CD4-positive, alpha-beta memory T cell (primary cell): ENCODE measurements around the gene LOC101059915.
A peak's percentile ranks its signal among the peaks of the same experiment; 100 is the strongest.

ENCODE experiments used
- CTCF ChIA-PET: fragments of 350-600 bp; sonication (Branson Sonifier 250); formaldehyde crosslinking; loops from one replicate; lab custom pipeline; 2021; ENCODE audit warnings: inconsistent platforms; ENCODE audit not compliant: partially characterized antibody; lab: Charles Lee
- POLR2A ChIA-PET: fragments of 350-600 bp; sonication (Branson Sonifier 250); formaldehyde crosslinking; loops from one replicate; lab custom pipeline; 2021; ENCODE audit not compliant: partially characterized antibody; lab: Charles Lee
- DNase-seq, 5 donors: peaks; one replicate each; pipeline versions ENCODE4 v3.0.0 to v3.0.0-alpha.2; 2020 to 2022; ENCODE audit warnings: mixed read lengths in 1 of 5
- H3K27ac ChIP-seq: one replicate; pipeline ENCODE4 v1.7.0; 2013; ENCODE audit warnings: low read depth, low read length
- H3K27me3 ChIP-seq: 2 replicates; pipeline ENCODE4 v1.7.0; 2013; ENCODE audit warnings: mild to moderate bottlenecking, low read length, moderate library complexity; ENCODE audit not compliant: insufficient read depth
- H3K36me3 ChIP-seq: 2 replicates; pipeline ENCODE4 v1.7.0; 2013; ENCODE audit warnings: mild to moderate bottlenecking, low read length, moderate library complexity; ENCODE audit not compliant: insufficient read depth
- H3K4me1 ChIP-seq: 2 replicates; pipeline ENCODE4 v1.7.0; 2013; ENCODE audit warnings: mild to moderate bottlenecking, low read length, moderate library complexity; ENCODE audit not compliant: insufficient read depth
- H3K4me3 ChIP-seq, 2 donors: one replicate each; pipeline ENCODE4 v1.7.0; 2013; ENCODE audit warnings: low read length in 2 of 2, mild to moderate bottlenecking in 1 of 2
- H3K9me3 ChIP-seq, 2 donors: one replicate each; pipeline ENCODE4 v1.7.0; 2013; ENCODE audit warnings: low read length in 2 of 2, control low read depth in 1 of 2; ENCODE audit not compliant: control insufficient read depth in 1 of 2
- H3K27ac Mint-ChIP-seq, 7 donors: one replicate each; pipeline ENCODE4 v1.8.0; 2020 to 2021; ENCODE audit warnings: mixed read lengths in 7 of 7, mild to moderate bottlenecking in 6 of 7, inconsistent platforms in 3 of 7, moderate library complexity in 3 of 7
- H3K27me3 Mint-ChIP-seq, 2 donors: one replicate each; pipeline ENCODE4 v1.8.0; 2020 to 2021; ENCODE audit warnings: mixed read lengths in 2 of 2
- H3K36me3 Mint-ChIP-seq, 2 donors: one replicate each; pipeline ENCODE4 v1.8.0; 2020 to 2021; ENCODE audit warnings: mixed read lengths in 2 of 2, inconsistent platforms in 1 of 2, mild to moderate bottlenecking in 1 of 2
- H3K4me1 Mint-ChIP-seq, 4 donors: one replicate each; pipeline ENCODE4 v1.8.0; 2020 to 2021; ENCODE audit warnings: mixed read lengths in 4 of 4, mild to moderate bottlenecking in 1 of 4
- H3K4me3 Mint-ChIP-seq, 8 donors: one replicate each; pipeline ENCODE4 v1.8.0; 2020 to 2021; ENCODE audit warnings: mixed read lengths in 8 of 8, mild to moderate bottlenecking in 7 of 8, moderate library complexity in 6 of 8, inconsistent platforms in 3 of 8
- H3K9me3 Mint-ChIP-seq, 8 donors: one replicate each; pipeline ENCODE4 v1.8.0; 2020 to 2021; ENCODE audit warnings: mixed read lengths in 8 of 8, mild to moderate bottlenecking in 5 of 8, inconsistent platforms in 3 of 8, moderate library complexity in 1 of 8
- intact Hi-C: fragments of 100-400 bp; cut with micrococcal nuclease; formaldehyde crosslinking; loops from one replicate; pipeline ENCODE4 v1.15.1; 2023

LOC101059915 gene

GRCh38 chrX:71667328-71668247 is at the start of gene LOC101059915:
Gene LOC101059915, plus strand, starts transcription at chrX:71667546.
- H3K27ac ChIP-seq = no peak within 1 kb of the TSS
- ChIA-PET POLR2A (no interaction called here), CTCF (no interaction called here)
- H3K36me3 Mint-ChIP-seq = no peaks in the 10 kb centered on the region
- H3K9me3 Mint-ChIP-seq = peaks cover 0 to 3% (median 0%) of the 10 kb centered on the region in 8 donors
- peak within 1 kb of the TSS in 1 of 7 donors; percentile 24 for H3K27ac Mint-ChIP-seq
- no peaks in the 10 kb centered on the region for H3K27me3 Mint-ChIP-seq
- no peaks in the 10 kb centered on the region for H3K27me3 ChIP-seq
- H3K4me1 ChIP-seq = peaks cover 20% of the 10 kb centered on the region
- no peaks in the 10 kb centered on the region for H3K36me3 ChIP-seq
- H3K4me1 Mint-ChIP-seq = peaks cover 12 to 36% (median 23%) of the 10 kb centered on the region in 4 donors
- no peak within 1 kb of the TSS for H3K4me3 ChIP-seq
- no peaks in the 10 kb centered on the region for H3K9me3 ChIP-seq
- intact Hi-C loops = no loop called here
- H3K4me3 Mint-ChIP-seq = no peak within 1 kb of the TSS
- no peak for DNase-seq

DNA sequence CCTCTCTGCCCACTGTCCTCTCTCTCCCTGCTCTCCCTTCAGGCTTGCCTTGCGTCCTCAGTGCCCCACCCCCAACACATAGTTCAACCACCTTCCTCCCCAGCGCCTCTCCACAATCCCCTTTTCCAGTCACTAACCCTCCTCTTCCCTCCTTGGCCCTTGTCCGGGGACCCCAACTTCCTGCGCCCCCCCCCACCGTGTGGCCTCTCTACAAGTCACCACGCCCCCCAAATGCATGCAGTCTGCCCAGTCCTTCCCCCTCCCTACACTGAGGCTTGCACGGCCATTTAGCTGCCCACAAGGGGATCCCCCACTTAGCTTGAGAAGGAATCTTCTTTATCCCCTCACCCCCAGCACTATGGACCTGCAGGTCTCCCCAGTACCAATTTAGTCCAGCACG is 49.6 kb upstream of the LOC101059915 start:
- peak in 1 of 5 donors; percentile 42 for DNase-seq
- ChIA-PET CTCF (interaction anchor here (0.8 to 3.0 kb wide), 5 partner anchors 9 to 35 kb away, joined by 3 to 9 read pairs (median 5); no protein-coding TSS in a partner anchor), POLR2A (interaction anchor here (1.4 to 7.1 kb wide), 6 partner anchors 9 to 84 kb away, joined by 4 to 63 read pairs (median 10); partner anchors contain the start of gene OGT)
- Histone ChIP-seq H3K36me3 (no peaks in the 10 kb centered on the region), H3K27ac (peak overlapping the region; percentile 81), H3K27me3 (no peaks in the 10 kb centered on the region), H3K4me3 (peak overlapping the region; percentile 36 to 61), H3K9me3 (no peaks in the 10 kb centered on the region), H3K4me1 (peaks cover 58% of the 10 kb centered on the region)
- H3K36me3 Mint-ChIP-seq = peaks cover 20 to 45% of the 10 kb centered on the region in 2 donors
- H3K4me3 Mint-ChIP-seq = peak overlapping the region; percentile 84 to 93 (median 91)
- H3K9me3 Mint-ChIP-seq = peaks cover 0 to 7% (median 0%) of the 10 kb centered on the region in 8 donors
- intact Hi-C loops = no loop called here
- peak overlapping the region; percentile 85 to 97 (median 95) for H3K27ac Mint-ChIP-seq
- H3K4me1 Mint-ChIP-seq = peaks cover 30 to 83% (median 70%) of the 10 kb centered on the region in 4 donors
- H3K27me3 Mint-ChIP-seq = peaks cover 0 to 2% of the 10 kb centered on the region in 2 donors

GRCh38 chrX:71618303-71618721 is 49.0 kb upstream of the LOC101059915 start, which contains the start of gene CXCR3:
Gene CXCR3, minus strand, starts transcription at chrX:71618511. Its CDS starts 62 bp downstream, at chrX:71618449.
- intact Hi-C loops = no loop called here

DNA sequence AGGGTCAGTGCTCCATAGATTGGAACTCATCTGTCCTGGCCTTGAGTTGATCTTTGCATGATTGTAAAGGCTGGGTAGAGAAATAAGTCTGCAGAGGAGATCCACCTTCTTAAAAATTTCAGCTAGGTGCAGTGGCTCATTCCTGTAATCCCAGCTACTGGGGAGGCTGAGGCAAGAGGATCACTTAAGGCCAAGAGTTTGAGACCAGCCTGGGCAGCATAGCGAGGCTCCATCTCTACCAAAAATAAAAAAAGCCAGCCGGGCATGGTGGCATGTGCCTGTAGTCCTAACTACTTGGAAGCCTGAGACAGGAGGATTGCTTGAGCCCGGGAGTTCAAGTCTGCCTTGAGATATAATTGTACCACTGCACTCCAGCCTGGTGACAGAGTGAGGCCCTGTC is 48.6 kb upstream of the LOC101059915 start:
- Mint-ChIP-seq H3K27ac (peak overlapping the region; percentile 89 to 97 (median 96)), H3K4me1 (peaks cover 31 to 90% (median 72%) of the 10 kb centered on the region in 4 donors), H3K9me3 (peaks cover 0 to 7% (median 0%) of the 10 kb centered on the region in 8 donors), H3K4me3 (peak overlapping the region; percentile 84 to 93 (median 91)), H3K27me3 (peaks cover 0 to 2% of the 10 kb centered on the region in 2 donors), H3K36me3 (peaks cover 20 to 37% of the 10 kb centered on the region in 2 donors)
- Histone ChIP-seq H3K4me1 (peaks cover 68% of the 10 kb centered on the region), H3K27me3 (no peaks in the 10 kb centered on the region), H3K27ac (peak overlapping the region; percentile 81), H3K36me3 (no peaks in the 10 kb centered on the region), H3K4me3 (peak overlapping the region in 1 of 2 donors; percentile 61), H3K9me3 (no peaks in the 10 kb centered on the region)
- CTCF ChIA-PET = interaction anchor here (0.9 to 3.0 kb wide), 4 partner anchors 10 to 34 kb away, joined by 3 to 9 read pairs (median 6); no protein-coding TSS in a partner anchor
- no peak for DNase-seq
- POLR2A ChIA-PET = interaction anchor here (0.7 to 7.1 kb wide), 9 partner anchors 10 to 85 kb away, joined by 3 to 63 read pairs (median 4); partner anchors contain the start of gene OGT
- intact Hi-C loops = no loop called here

More at GRCh38 chrX:71618303-71618721, 49.0 kb upstream of the LOC101059915 start, which contains the start of gene CXCR3:
- ChIA-PET CTCF (interaction anchor here (0.8 to 3.0 kb wide), 5 partner anchors 10 to 34 kb away, joined by 3 to 9 read pairs (median 5); no protein-coding TSS in a partner anchor), POLR2A (interaction anchor here (0.9 to 7.1 kb wide), 10 partner anchors 9 to 85 kb away, joined by 3 to 63 read pairs (median 6); partner anchors contain the start of gene OGT)
- Mint-ChIP-seq H3K27ac (peak within 1 kb of the TSS; percentile 89 to 97 (median 96)), H3K4me1 (peaks cover 30 to 89% (median 72%) of the 10 kb centered on the region in 4 donors), H3K4me3 (peak within 1 kb of the TSS; percentile 84 to 93 (median 91)), H3K9me3 (peaks cover 0 to 7% (median 0%) of the 10 kb centered on the region in 8 donors), H3K27me3 (peaks cover 0 to 2% of the 10 kb centered on the region in 2 donors), H3K36me3 (peaks cover 20 to 40% of the 10 kb centered on the region in 2 donors)
- Histone ChIP-seq H3K27ac (peak within 1 kb of the TSS; percentile 81), H3K4me3 (peak within 1 kb of the TSS; percentile 36 to 61), H3K27me3 (no peaks in the 10 kb centered on the region), H3K4me1 (peaks cover 63% of the 10 kb centered on the region), H3K9me3 (no peaks in the 10 kb centered on the region), H3K36me3 (no peaks in the 10 kb centered on the region)
- DNase-seq = peak; percentile 50 to 84 (median 55)

DNA sequence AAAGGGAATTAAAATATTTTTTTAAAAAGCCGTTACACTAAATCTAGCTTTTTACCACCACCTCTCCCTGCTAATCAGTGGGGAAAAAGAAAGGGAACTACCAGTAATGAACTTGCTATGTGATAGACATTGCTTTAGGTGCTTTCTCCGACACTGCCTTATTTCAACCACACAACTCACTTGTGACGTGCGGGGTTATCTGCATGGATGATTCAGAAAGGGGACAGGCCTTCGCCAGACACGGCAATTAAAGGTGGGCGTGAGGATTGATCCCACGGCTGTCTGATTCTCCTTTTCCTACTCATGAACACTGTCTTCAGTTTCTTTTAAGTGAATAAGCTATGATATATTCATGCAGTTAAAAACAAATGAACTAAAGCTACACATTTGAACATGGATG is 48.2 kb upstream of the LOC101059915 start:
- peaks cover 20 to 37% of the 10 kb centered on the region in 2 donors for H3K36me3 Mint-ChIP-seq
- Histone ChIP-seq H3K36me3 (no peaks in the 10 kb centered on the region), H3K9me3 (no peaks in the 10 kb centered on the region), H3K27me3 (no peaks in the 10 kb centered on the region), H3K27ac (peak overlapping the region; percentile 81), H3K4me1 (peaks cover 72% of the 10 kb centered on the region), H3K4me3 (no peak overlapping the region)
- H3K27me3 Mint-ChIP-seq = peaks cover 0 to 2% of the 10 kb centered on the region in 2 donors
- peaks cover 0 to 7% (median 0%) of the 10 kb centered on the region in 8 donors for H3K9me3 Mint-ChIP-seq
- ChIA-PET POLR2A (interaction anchor here (0.7 to 7.1 kb wide), 8 partner anchors 10 to 86 kb away, joined by 3 to 63 read pairs (median 8); partner anchors contain the start of gene OGT), CTCF (interaction anchor here (2.2 to 3.0 kb wide), 2 partner anchors 10 to 33 kb away, joined by 9 read pairs; no protein-coding TSS in a partner anchor)
- H3K4me3 Mint-ChIP-seq = peak overlapping the region; percentile 84 to 93 (median 91)
- peak; percentile 47 to 89 (median 53) for DNase-seq
- intact Hi-C loops = no loop called here
- peaks cover 33 to 94% (median 75%) of the 10 kb centered on the region in 4 donors for H3K4me1 Mint-ChIP-seq
- H3K27ac Mint-ChIP-seq = peak overlapping the region; percentile 89 to 97 (median 96)

GRCh38 chrX:71619986-71620385 is 47.4 kb upstream of the LOC101059915 start:
- intact Hi-C loops = no loop called here
- Mint-ChIP-seq H3K27me3 (peaks cover 0 to 2% of the 10 kb centered on the region in 2 donors), H3K36me3 (peaks cover 17 to 34% of the 10 kb centered on the region in 2 donors), H3K4me1 (peaks cover 35 to 93% (median 75%) of the 10 kb centered on the region in 4 donors), H3K9me3 (peaks cover 0 to 7% (median 0%) of the 10 kb centered on the region in 8 donors), H3K4me3 (peak overlapping the region in 5 of 8 donors; percentile 43 to 93 (median 90)), H3K27ac (peak overlapping the region; percentile 91 to 97 (median 96))
- POLR2A ChIA-PET = interaction anchor here (4.6 to 7.1 kb wide), 2 partner anchors 18 to 87 kb away, joined by 50 to 63 read pairs; partner anchors contain the start of gene OGT
- H3K36me3 ChIP-seq = no peaks in the 10 kb centered on the region
- CTCF ChIA-PET = interaction anchor here (2.2 kb wide), 1 partner anchor 11 kb away, joined by 9 read pairs; no protein-coding TSS in a partner anchor
- no peak overlapping the region for H3K4me3 ChIP-seq
- no peak for DNase-seq
- H3K27me3 ChIP-seq = no peaks in the 10 kb centered on the region
- H3K4me1 ChIP-seq = peaks cover 76% of the 10 kb centered on the region
- no peaks in the 10 kb centered on the region for H3K9me3 ChIP-seq
- H3K27ac ChIP-seq = peak overlapping the region; percentile 81
